Measurements from ENCODE around the gene GCHFR.

Gene GCHFR

DNA sequence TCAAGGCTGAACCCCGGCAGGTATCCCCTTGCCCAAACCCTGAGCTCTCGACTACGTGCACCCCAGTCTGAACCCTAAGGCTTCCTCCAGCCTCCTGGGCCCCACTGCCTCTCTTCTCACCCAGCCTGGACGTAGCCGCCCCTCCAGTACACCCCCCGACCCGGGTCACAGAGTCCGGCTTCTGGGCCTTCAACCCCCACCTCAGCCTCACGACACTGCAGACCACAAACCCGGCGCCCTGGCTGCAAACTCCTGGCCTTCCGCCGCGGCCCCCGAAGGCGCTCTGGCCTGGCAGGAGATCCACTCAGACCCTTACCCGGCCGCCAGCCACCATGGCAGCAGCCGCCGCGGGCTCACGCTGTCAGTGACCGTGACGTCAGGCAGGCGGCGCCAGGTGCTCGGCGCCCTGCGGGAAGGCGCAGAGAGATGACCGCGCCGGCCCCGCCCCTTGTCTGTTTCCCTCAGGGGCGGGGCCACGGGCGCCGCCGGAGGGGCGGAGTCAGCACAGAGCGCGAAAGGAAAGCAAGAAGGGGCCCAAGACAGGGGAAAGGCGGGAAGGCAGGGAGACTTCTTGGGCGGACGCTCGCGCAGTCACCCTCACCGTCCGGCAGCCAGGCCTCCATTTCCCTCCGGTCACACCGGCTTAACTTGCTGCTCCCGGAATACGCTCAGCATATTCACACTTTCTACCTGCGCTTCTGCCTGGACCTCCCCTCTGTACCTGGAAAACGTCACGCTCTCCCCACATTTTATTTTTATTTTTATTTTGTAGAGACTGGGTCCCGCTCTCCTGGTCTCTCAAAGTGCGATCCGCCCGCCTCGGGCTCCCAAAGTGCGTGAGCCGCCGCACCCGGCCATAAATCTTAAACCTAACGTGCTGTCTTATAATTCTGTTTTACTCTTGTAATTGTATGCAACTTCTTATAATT, 8.7 kb upstream of the GCHFR start, which contains the start of gene RMDN3:
TSS of gene RMDN3 (minus strand) at position 372 of the 929 bp plus-strand sequence. CDS start 471 bp downstream, outside the sequence.
- peak; percentile 86 for DNase-seq

GRCh38 chr15:40755812-40756208, 8.1 kb upstream of the GCHFR start:
- peak; percentile 35 for DNase-seq

DNA sequence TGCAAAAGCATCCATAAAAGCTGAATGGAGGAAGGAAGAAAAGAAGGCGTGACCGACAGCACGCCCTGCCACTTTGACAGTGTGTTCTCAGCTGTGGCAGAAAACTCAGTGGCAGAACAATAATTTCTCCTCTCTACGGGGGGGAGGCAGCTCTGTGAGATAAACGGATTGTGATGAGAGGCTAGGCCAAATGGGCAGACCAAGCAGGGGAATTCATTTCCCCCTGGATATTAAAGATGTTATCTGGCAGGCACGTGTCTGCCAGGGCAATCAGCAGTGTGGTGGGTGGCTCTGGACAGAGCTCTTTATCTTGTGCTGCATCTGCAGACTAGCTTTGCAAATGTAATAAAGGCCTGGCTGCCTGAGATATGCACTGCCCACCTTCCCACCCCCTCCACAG, 6.9 kb upstream of the GCHFR start:
- no peak for DNase-seq

GRCh38 chr15:40759961-40760360, 3.9 kb upstream of the GCHFR start:
- DNase-seq: no peak

DNA sequence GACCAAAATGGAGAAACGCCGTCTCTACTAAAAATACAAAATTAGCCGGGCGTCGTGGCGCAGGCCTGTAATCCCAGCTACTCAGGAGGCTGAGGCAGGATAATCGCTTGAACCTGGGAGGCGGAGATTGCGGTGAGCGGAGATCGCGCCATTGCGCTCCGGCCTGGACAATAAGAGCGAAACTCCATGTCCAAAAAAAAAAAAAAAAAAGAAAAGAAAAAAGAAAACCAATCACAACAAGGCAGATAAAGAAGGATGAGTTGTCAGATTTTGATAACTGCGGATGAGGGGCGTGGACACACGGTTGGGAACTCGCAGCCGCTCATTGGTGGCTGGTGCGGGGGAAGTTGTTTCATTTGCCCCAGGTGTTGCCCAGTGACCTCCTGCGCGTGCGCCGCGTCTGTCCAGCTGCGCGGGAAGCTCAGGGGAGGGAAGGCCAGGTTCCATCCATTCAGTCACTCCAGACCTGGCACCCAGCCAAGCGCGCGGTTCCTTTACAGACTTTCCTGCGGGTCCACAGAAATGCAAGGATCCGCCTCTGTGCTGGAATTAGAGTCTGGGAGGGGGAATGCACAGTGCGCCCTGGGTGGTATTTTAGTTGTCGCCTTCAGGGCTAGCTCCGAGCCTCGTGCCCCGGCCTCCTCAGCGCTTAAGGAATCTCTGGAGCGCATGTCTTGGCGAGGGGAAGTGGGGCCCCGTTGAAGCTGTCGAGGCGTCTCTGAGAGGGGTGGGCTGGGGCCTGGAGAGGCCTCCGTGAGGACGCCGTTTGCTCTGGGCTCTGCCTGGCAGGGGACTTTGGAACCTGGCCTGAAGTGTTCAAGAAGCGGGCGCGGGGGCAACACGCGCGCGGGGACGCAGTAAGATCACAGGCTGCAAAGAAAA, 708 bp upstream of the GCHFR start:
- peak; percentile 80 for DNase-seq

DNA sequence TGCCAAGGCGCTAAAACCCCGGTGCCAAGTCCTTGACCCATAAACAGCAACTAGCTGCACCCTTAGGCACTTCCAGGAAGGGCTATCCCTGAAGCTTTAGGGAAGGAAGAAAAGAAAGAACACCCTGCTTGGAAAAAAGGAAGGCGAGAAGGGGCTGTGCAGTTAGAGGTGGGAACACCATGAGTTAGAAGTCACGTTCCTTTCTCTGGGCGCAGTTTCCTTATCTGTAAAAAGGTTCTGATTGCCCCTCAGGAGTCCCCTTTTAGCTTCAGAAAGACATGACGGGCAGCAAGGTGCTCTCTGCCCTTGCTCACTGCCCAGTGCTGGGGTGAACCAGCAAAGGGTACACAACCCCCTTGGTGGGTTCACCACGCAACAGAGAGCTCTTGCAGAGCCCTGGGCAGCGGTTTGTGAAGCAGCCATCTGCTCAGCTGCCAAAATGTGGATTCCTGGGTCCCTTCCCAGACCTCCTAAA, 798 bp downstream of the GCHFR start:
- no peak for DNase-seq

DNA sequence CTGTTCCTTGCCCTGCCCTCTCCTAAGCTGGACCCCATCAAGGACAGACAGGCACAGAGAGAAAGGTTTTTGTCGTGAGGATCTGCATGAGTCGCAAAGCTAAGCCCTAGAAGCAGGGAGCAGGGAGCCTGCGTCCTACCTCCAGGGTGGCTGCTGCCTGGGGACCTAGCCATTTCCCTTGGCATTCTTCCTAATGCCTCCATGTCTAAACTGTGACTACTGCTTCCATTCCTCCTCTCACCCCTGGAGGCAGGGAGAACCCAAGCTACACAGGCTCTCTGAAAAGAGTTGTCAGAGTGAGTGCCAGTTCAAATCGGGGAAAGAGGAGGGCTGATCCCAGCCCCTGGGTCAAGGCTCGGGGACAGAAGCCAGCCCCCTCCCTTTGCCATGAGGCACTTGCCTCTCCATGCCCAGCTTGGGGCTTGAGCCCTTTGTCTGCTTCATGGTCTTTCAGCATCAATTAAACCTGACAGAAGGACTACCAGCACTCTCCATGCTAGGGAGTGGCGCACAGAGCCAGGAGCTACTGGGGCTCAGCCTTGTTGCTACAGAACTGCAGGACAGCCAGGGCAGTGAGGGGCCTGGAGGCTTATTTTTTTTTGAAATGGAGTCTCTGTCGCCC, 2.4 kb downstream of the GCHFR start:
- DNase-seq: no peak

DNA sequence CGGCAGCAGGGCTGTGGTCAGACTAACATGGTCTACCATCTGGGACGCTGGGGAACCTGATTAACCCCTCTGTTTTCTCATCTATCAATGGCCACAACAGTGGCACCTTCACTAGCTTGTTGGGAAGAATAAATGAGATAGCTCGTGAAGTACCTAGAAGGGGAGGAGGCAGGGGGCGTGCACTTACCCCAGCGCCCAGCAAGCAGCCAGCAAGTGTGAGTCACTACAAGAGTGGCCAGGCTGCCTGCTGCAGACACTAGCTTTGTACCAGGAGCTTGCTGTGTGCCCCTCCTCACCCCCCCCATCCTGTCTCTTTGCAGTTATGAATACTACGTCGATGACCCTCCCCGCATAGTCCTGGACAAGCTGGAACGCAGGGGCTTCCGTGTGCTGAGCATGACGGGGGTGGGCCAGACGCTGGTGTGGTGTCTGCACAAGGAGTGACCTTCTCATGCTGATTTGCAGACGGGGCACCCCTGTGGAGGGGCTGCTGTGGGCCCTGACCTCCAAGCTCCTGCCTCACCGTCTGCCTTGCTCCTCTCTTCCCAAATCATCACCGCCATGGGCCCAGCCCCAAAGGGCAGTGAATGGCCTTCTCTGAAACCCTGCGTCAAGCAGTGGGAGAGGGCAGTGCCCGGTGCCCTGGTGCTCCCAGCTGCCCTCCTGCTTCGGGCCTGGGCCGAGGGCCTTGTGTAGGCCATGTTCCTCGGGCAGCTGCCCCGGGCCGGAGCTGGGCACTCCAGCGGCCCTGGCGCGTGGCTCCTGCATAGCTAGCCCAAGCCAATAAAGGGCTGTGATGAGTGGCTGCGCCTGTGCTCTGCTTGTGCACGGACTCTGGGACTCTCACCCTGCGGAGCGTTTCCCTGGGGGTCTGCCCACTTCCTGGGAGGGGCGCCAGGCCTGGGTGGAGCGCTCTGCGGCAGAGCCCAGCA, 3.3 kb downstream of the GCHFR start:
- DNase-seq: peak; percentile 7

- DNase-seq: no peak
These were observed 4.1 kb downstream of the GCHFR start for GRCh38 chr15:40767838-40768500.

DNA sequence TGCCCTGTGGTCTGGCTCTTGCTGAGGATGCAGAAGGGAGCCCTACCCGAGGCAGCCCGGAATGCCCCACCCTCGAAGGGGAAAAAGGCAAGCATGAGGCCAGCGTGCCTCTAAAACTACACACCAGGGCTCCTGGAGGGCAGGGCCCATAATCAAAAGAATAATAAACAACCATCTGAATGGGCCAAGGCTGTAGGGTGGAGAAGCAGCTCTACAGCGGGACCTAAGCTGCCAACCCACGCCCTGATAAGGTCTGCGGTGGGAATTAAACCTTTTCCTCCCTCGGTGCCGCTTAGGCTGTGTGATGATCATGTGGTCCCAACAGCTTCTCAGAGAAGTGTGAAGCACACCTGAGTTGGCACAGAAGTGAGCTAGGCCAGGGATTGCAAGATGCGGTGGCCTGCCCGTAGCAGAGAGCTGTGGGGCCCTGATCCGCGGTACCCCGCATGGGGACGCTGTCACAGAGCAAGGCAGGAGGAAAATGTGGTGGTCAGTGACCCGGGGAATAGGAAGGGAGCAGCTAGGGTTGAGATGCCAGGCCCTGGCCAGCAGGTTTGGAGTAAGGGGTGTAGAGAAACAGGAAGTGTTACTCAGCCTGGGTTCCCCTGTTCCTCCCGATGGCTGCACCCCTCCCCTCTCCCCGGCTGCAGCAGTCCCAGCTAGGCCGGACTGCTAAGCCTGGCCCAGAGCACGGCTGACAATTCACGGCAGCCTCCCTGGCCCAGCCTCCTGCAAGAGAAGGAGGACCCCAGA, 4.8 kb downstream of the GCHFR start:
- DNase-seq: no peak

- peak; percentile 38 for DNase-seq
These were observed 5.6 kb downstream of the GCHFR start, which contains the start of gene C15orf62 for GRCh38 chr15:40769274-40770146. TSS of gene C15orf62 (plus strand) at chr15:40769980. CDS start at chr15:40770496, 516 bp downstream.

- peak; percentile 38 for DNase-seq
These were observed 6.4 kb downstream of the GCHFR start for GRCh38 chr15:40770147-40770721.

GRCh38 chr15:40771242-40771641, 7.4 kb downstream of the GCHFR start:
- DNase-seq: no peak

- no peak for DNase-seq
These were observed 8.1 kb downstream of the GCHFR start for GRCh38 chr15:40772014-40772413.

- no peak for DNase-seq
These were observed 9.6 kb downstream of the GCHFR start for GRCh38 chr15:40773496-40773895.

- DNase-seq: no peak
These were observed 10.0 kb downstream of the GCHFR start for GRCh38 chr15:40773902-40774301.

GRCh38 chr15:40775007-40775406, 11.1 kb downstream of the GCHFR start:
- DNase-seq: no peak

GRCh38 chr15:40775740-40776536, 12.1 kb downstream of the GCHFR start:
- no peak for DNase-seq

All from NCI-H510A treated with DMSO at 0.1 percent for 48 hours (cell line).